Activated T-helper 17 cell treated with anti-CD3 and anti-CD28 coated beads, Interleukin-2, amount 50 U/mL, for 72 hours (primary cell): ENCODE data around the gene ZNF146. TPM values are rescaled to one million over a fixed set of nuclear protein-coding genes. Genes with fewer than 3 reads are reported as not detected.

Experiments used
- total RNA-seq, 2 donors: library from RNA; stranded (reverse); gene quantifications; one replicate each; pipeline ENCODE4 v1.2.3, GENCODE V29; 2022

The ZNF146 gene
- total RNA-seq, 2 donors from 2014 or later, result 72.8 to 83.8 TPM

Other genes starting within 250 kb of the ZNF146 start
- gene SDHAF1, start 219.9 kb upstream of the ZNF146 start, total RNA-seq, result 10 to 100 TPM; 17.5 to 26.0 TPM
- gene SYNE4, start 206.3 kb upstream of the ZNF146 start, total RNA-seq, result 1 to 10 TPM; 1.5 to 3.9 TPM
- 10 to 100 TPM; 39.1 to 69.6 TPM for gene ALKBH6, start 200.9 kb upstream of the ZNF146 start, total RNA-seq
- 1 to 10 TPM in 1 of 2 donors, under 1 TPM in 1; 0.89 to 7.1 TPM for gene CLIP3, start 182.2 kb upstream of the ZNF146 start, total RNA-seq
- 1 to 10 TPM; 2.3 to 7.9 TPM for gene THAP8, start 160.8 kb upstream of the ZNF146 start, total RNA-seq
- 10 to 100 TPM; 19.3 to 33.2 TPM for gene WDR62, start 160.2 kb upstream of the ZNF146 start, total RNA-seq
- not detected for gene OVOL3, start 104.0 kb upstream of the ZNF146 start, total RNA-seq
- 10 to 100 TPM; 32.4 to 58.0 TPM for gene POLR2I, start 100.2 kb upstream of the ZNF146 start, total RNA-seq
- gene TBCB, start 99.6 kb upstream of the ZNF146 start, total RNA-seq, result 100 to 1,000 TPM; 105 to 162 TPM
- gene CAPNS1, start 75.0 kb upstream of the ZNF146 start, total RNA-seq, result 100 to 1,000 TPM; 259 to 374 TPM
- gene COX7A1, start 62.7 kb upstream of the ZNF146 start, total RNA-seq, result not detected
- gene ZNF565, start 441 bp upstream of the ZNF146 start, total RNA-seq, result 1 to 10 TPM; 3.0 to 6.5 TPM
- 1 to 10 TPM; 1.8 to 2.0 TPM for gene ZFP14, start 164.1 kb downstream of the ZNF146 start, total RNA-seq
- gene ZFP82, start 203.5 kb downstream of the ZNF146 start, total RNA-seq, result 1 to 10 TPM; 3.8 to 7.4 TPM